Suprapubic skin (tissue), 4 donors: ENCODE measurements around the gene HIF1AN. TPM values are rescaled to one million over a fixed set of nuclear protein-coding genes. Genes with fewer than 3 reads are reported as not detected.

Experiments used
- DNase-seq, 2 donors: peaks; one replicate each; pipeline ENCODE4 v3.0.0-alpha.2; 2019; ENCODE audit warnings: low spot score in 2 of 2
- H3K27ac ChIP-seq: fragments of 200-600 bp; sonication (generic); one replicate; pipeline ENCODE4 v1.5.1; 2019
- H3K27me3 ChIP-seq: fragments of 200-600 bp; sonication (generic); one replicate; pipeline ENCODE4 v1.5.1; 2019
- H3K36me3 ChIP-seq: fragments of 200-600 bp; sonication (generic); one replicate; pipeline ENCODE4 v1.5.1; 2019
- H3K4me1 ChIP-seq: fragments of 200-600 bp; sonication (generic); one replicate; pipeline ENCODE4 v1.5.1; 2019
- H3K4me3 ChIP-seq: fragments of 200-600 bp; sonication (generic); one replicate; pipeline ENCODE4 v1.5.1; 2019; ENCODE audit warnings: mild to moderate bottlenecking
- H3K9me3 ChIP-seq: fragments of 200-600 bp; sonication (generic); one replicate; pipeline ENCODE4 v1.5.1; 2019
- EP300 ChIP-seq: sonication (generic); formaldehyde crosslinking; IDR thresholded peaks from one replicate; pipeline ENCODE4 v1.6.1; 2017; ENCODE audit warnings: antibody characterized with exemption
- POLR2A ChIP-seq, 2 donors: fragments of 450-650 bp; IDR thresholded peaks; one replicate each; pipeline ENCODE4 v1.6.1; 2017; ENCODE audit warnings: antibody characterized with exemption in 2 of 2, mild to moderate bottlenecking in 2 of 2, moderate library complexity in 2 of 2
- POLR2AphosphoS5 ChIP-seq, 3 donors: sonication (generic); formaldehyde crosslinking; IDR thresholded peaks; one replicate each; pipeline ENCODE4 v1.6.1; 2017; ENCODE audit warnings: antibody characterized with exemption in 3 of 3
- WGBS: methylation state at CpG from one replicate; pipeline ENCODE4 v1.1.5; 2018; 5-methylcytosine and 5-hydroxymethylcytosine counted together
- total RNA-seq, 4 donors: library from RNA; depleted of rRNA; stranded (reverse); fragments of >200 nt; gene quantifications; one replicate each; pipeline ENCODE4 v1.1.0, GENCODE V29; 2016
- TF ChIP-seq, protein P1 (sequence below), 2 donors: fragments of 200-600 bp in 1 of 2; fragments of 450-650 bp in 1 of 2; sonication (generic) in 1 of 2; IDR thresholded peaks; one replicate each; pipeline ENCODE4 v1.5.1; 2016 to 2019; ENCODE audit warnings: antibody characterized with exemption in 2 of 2, mild to moderate bottlenecking in 1 of 2, moderate library complexity in 1 of 2

The HIF1AN gene
- total RNA-seq, 4 donors from 2014 or later: 13.5 to 43.5 (median 22.1) TPM

DNA sequence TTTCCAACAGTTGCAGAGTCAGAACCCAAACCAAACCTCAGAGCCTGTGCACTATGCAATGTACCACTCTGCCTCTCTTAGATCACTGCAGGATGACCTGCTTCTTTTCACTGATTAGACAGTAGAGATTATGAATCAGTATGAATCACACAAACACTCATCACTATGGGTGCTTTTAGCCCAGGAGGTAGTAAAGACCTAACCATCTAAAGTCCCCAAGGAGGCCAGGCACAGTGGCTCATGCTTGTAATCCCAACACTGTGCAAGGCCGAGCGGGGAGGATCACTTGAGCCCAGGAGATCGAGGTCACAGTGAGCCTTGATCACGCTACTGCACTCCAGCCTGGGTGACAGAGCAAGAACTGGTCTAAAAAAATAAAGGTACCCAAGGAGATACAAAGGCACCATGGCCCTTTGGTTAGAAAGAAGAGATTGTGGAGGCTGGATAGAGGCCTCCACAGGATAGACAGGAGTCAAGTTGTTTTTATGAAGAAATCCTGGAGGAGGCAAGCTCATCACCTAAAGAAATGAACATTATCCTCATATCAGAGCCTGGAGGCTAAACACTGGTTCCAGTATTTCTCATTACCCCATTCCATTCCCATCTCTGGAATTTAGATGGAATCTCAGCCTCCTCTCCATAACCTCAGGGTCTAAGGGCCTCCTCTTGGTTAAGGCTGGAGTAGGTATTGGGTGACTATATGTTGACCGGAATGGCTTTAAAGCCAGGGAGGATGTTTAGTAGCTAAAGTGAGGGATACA is 29.0 kb upstream of the HIF1AN start:
- TF ChIP-seq POLR2AphosphoS5 (IDR thresholded peaks at IDR 0.05): no peak
- TF ChIP-seq, protein P1, sequence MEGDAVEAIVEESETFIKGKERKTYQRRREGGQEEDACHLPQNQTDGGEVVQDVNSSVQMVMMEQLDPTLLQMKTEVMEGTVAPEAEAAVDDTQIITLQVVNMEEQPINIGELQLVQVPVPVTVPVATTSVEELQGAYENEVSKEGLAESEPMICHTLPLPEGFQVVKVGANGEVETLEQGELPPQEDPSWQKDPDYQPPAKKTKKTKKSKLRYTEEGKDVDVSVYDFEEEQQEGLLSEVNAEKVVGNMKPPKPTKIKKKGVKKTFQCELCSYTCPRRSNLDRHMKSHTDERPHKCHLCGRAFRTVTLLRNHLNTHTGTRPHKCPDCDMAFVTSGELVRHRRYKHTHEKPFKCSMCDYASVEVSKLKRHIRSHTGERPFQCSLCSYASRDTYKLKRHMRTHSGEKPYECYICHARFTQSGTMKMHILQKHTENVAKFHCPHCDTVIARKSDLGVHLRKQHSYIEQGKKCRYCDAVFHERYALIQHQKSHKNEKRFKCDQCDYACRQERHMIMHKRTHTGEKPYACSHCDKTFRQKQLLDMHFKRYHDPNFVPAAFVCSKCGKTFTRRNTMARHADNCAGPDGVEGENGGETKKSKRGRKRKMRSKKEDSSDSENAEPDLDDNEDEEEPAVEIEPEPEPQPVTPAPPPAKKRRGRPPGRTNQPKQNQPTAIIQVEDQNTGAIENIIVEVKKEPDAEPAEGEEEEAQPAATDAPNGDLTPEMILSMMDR (IDR thresholded peaks at IDR 0.05): no peak
- no peak for TF ChIP-seq POLR2A (IDR thresholded peaks at IDR 0.05)
- no peak for TF ChIP-seq EP300
- WGBS: 97% methylated on average over 5 of the region's 5 CpGs
- Histone ChIP-seq H3K27me3 (no peaks in the 10 kb centered on the region), H3K27ac (no peak overlapping the region), H3K9me3 (no peaks in the 10 kb centered on the region), H3K4me1 (no peaks in the 10 kb centered on the region), H3K4me3 (no peak overlapping the region), H3K36me3 (peaks cover 36% of the 10 kb centered on the region)
- no peak for DNase-seq

DNA sequence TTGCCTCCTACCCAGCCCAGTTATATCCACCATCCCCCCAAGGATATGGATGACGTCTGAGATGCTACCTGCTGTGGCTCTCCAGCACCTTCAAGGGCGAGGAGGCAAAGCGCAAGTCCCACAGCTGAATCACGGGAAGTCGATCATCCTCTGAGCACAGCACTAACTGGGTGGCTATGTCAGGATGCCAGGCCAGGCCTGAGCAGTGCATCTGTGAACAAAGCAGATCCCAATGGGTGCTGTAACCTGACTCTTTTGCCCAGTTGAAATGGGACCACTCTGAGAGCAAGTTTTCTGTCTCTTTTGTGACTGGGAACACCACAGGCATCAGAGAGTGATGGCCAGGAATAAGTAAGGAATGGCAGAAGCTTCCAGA is 28.4 kb upstream of the HIF1AN start:
- Histone ChIP-seq H3K4me3 (no peak overlapping the region), H3K9me3 (no peaks in the 10 kb centered on the region), H3K27ac (no peak overlapping the region), H3K27me3 (no peaks in the 10 kb centered on the region), H3K4me1 (no peaks in the 10 kb centered on the region), H3K36me3 (peaks cover 30% of the 10 kb centered on the region)
- TF ChIP-seq, protein P1 (IDR thresholded peaks at IDR 0.05): no peak
- no peak for TF ChIP-seq POLR2AphosphoS5 (IDR thresholded peaks at IDR 0.05)
- WGBS: 83% methylated on average over 1 of the region's 5 CpGs
- no peak for DNase-seq

DNA sequence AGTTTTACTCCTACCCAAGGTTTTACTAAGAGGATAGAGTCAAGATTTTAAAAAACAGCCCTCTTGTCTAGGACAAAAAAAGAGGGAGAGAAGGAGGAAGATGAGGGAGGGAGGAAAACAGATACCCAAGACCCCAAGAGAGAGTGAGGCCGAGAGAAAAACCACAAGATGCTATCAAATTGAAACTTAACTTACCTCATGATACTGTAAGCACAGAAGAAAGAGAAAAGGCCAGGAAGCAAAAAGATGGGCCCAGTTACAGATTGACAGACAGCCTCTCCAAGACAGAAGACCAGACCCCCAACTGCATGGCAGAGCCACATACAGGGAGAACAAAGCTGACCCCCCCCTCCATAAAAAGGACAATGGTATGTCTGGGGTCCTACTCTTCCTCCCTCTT is 27.5 kb upstream of the HIF1AN start:
- H3K4me3 ChIP-seq: no peak overlapping the region
- peaks cover 29% of the 10 kb centered on the region for H3K36me3 ChIP-seq
- no peaks in the 10 kb centered on the region for H3K27me3 ChIP-seq
- no peak for DNase-seq
- H3K27ac ChIP-seq: no peak overlapping the region
- no peaks in the 10 kb centered on the region for H3K9me3 ChIP-seq
- H3K4me1 ChIP-seq: no peaks in the 10 kb centered on the region
- 78% methylated on average over 1 of the region's 1 CpG for WGBS
- TF ChIP-seq EP300 (no peak), POLR2AphosphoS5 (IDR thresholded peaks at IDR 0.05) (no peak), POLR2A (IDR thresholded peaks at IDR 0.05) (no peak)
- TF ChIP-seq, protein P1 (IDR thresholded peaks at IDR 0.05): no peak

DNA sequence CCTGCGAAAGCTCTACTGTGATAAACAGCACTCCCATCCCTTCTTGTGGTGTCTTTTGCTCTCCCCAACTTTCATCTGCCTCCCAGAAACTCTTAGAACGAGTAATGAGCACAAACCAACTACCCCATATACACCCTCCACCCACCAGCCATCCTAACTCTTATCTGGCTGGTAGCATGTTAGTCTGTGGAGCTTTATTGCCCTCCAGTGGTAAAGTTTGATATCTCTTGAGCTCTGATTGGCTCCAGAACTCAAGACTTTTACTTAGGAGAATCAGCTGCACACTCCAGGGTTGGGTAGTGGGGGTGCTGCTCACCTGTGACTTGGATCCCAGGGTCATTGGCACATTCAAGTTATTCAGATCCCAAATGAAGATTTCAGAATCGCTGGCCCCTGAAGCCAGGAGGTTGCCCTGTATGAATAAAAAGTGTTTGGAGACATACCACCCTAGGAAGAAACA is 27.0 kb upstream of the HIF1AN start:
- Histone ChIP-seq H3K4me3 (no peak overlapping the region), H3K27ac (no peak overlapping the region), H3K36me3 (peaks cover 29% of the 10 kb centered on the region), H3K27me3 (no peaks in the 10 kb centered on the region), H3K4me1 (no peaks in the 10 kb centered on the region), H3K9me3 (no peaks in the 10 kb centered on the region)
- 57% methylated on average over 3 of the region's 3 CpGs for WGBS
- DNase-seq: no peak
- TF ChIP-seq POLR2A (IDR thresholded peaks at IDR 0.05): no peak
- no peak for TF ChIP-seq EP300
- TF ChIP-seq, protein P1 (IDR thresholded peaks at IDR 0.05): peak in 1 of 2 donors; percentile 35
- no peak for TF ChIP-seq POLR2AphosphoS5 (IDR thresholded peaks at IDR 0.05)

DNA sequence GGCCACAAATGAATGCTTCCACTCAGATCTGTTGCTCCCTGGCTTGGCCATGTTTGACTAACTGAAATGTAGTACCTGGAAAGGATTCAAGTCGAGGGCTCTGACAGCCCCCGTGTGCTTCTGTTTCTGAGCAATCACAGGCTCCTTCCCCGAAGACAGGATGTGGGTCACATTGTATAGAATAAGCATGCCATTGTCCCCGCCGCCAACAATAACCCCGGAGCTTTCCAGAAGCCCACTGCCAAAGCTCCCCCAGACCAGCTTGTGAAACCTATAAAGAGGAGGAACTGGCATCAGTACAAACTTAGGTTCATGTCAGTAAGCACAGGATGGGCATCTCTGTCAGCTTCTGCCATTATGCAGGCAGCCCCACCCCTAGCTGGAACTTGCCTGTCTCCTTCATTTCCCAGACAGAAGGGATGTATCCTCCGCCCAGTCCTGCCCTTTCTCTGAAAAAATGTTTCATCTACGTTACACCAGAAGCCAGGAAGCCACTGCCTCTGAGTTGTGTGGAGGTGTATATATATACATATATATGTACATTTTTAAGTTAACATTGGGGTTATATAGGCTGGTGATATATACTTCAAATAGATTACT is 26.4 kb upstream of the HIF1AN start:
- Histone ChIP-seq H3K4me3 (no peak overlapping the region), H3K36me3 (peaks cover 29% of the 10 kb centered on the region), H3K4me1 (no peaks in the 10 kb centered on the region), H3K27me3 (no peaks in the 10 kb centered on the region), H3K27ac (no peak overlapping the region), H3K9me3 (no peaks in the 10 kb centered on the region)
- no peak for TF ChIP-seq POLR2A (IDR thresholded peaks at IDR 0.05)
- TF ChIP-seq EP300: no peak
- TF ChIP-seq, protein P1 (IDR thresholded peaks at IDR 0.05): no peak
- no peak for TF ChIP-seq POLR2AphosphoS5 (IDR thresholded peaks at IDR 0.05)
- 59% methylated on average over 8 of the region's 8 CpGs for WGBS
- DNase-seq: no peak
